Dedifferentiated amniotic fluid mesenchymal stem cell (primary cell): ENCODE results near the gene FAP.

Source experiments
- DNase-seq: peaks from one replicate; pipeline ENCODE4 v3.0.0-alpha.2; 2016; ENCODE audit errors: extremely low spot score

FAP gene, protein sequence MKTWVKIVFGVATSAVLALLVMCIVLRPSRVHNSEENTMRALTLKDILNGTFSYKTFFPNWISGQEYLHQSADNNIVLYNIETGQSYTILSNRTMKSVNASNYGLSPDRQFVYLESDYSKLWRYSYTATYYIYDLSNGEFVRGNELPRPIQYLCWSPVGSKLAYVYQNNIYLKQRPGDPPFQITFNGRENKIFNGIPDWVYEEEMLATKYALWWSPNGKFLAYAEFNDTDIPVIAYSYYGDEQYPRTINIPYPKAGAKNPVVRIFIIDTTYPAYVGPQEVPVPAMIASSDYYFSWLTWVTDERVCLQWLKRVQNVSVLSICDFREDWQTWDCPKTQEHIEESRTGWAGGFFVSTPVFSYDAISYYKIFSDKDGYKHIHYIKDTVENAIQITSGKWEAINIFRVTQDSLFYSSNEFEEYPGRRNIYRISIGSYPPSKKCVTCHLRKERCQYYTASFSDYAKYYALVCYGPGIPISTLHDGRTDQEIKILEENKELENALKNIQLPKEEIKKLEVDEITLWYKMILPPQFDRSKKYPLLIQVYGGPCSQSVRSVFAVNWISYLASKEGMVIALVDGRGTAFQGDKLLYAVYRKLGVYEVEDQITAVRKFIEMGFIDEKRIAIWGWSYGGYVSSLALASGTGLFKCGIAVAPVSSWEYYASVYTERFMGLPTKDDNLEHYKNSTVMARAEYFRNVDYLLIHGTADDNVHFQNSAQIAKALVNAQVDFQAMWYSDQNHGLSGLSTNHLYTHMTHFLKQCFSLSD

GRCh38 chr2:162243294-162243693 lies at the start of gene FAP:
FAP (minus strand) TSS chr2:162243445; CDS start chr2:162243327, 118 bp downstream.
- DNase-seq, result peak; percentile 93

- no peak for DNase-seq
Observed at GRCh38 chr2:162291748-162292147, 48.5 kb upstream of the FAP start.

DNA sequence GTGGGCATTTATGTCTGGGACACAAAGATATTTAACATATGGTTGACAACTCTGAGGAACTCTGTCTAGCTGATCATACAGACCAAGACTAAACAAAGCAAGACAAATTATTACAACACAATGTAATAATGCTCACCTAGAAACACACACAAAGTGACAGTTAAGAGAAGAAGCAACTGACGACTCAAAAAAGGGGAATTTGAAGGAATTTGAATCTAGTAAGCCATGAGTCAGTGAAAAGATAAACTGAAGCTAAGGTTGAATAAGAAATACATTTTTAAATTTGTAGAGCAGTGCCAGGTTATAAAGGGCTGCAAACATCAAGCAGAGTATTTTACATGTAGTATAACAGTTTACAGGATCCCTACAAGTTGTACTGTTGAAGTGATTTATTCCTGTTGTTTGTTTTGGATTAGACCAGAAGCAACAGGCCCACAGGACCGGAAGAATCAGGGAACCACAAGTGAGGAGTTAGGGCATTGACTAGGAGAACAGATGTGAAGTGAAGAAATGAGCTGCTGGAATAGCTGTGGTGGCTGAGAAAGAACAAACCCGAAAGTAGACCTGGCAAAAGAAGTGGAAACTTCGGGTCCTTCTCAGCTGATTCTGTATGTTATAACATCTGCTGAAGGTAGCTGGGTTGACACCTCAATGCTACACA lies 39.6 kb upstream of the FAP start:
- no peak for DNase-seq

- DNase-seq, result no peak
Observed at GRCh38 chr2:162280654-162281053, 37.4 kb upstream of the FAP start.

- DNase-seq, result no peak
Observed at GRCh38 chr2:162277381-162277780, 34.1 kb upstream of the FAP start.

DNA sequence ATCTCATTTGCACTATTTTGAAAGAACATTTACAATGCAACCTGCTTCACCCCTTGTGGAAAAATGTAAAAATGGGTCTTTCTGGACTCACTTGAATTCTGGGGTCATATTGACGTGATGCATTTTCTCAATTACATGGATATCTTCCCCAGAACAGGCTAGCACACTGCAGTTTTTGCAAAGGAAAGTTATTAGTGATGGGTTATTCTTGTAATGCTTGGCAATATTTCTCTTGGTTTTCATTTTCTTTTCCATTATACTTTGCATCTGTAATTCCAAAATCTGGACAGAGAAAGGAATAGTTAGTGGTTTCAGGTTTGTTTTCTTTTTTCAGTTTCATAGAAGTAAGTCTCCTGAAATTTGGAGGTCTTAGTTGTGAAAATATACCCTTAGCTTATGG lies 24.8 kb upstream of the FAP start:
- no peak for DNase-seq

DNA sequence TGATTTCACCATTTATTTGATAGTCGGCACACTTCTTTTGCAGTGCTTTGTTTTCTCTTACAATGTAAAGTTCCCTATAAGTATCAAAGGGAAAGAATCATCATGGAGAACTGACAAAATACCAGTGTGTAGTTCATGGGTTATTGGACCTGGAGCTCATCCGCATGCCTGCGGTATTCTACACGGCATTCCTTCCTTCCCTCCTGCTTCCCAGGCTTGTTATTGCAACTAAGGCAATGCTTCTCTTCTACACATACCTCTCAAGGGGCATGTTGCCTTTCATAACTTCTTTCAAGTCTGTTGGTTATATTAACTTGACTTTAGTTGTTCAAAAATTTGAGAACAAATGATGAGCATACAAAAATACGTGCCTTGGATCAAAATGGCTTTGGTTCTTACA lies 24.3 kb upstream of the FAP start:
- DNase-seq, result no peak

DNA sequence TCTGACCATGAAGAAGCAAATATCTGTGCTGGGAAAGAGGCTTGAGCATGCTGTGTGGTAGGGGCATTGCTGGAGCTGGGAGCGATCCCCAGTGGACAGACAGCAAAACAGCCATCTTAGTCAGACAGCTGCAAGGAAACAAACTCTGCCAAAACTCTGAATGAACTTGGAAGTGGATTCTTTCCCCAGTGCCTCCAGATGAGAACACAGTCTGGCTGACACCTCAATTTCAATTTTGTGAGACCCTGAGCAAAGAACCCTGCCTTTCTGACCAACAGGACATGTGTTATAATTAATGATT lies 23.2 kb upstream of the FAP start:
- DNase-seq, result no peak

- DNase-seq, result no peak
Observed at GRCh38 chr2:162265666-162266459, 22.6 kb upstream of the FAP start.

DNA sequence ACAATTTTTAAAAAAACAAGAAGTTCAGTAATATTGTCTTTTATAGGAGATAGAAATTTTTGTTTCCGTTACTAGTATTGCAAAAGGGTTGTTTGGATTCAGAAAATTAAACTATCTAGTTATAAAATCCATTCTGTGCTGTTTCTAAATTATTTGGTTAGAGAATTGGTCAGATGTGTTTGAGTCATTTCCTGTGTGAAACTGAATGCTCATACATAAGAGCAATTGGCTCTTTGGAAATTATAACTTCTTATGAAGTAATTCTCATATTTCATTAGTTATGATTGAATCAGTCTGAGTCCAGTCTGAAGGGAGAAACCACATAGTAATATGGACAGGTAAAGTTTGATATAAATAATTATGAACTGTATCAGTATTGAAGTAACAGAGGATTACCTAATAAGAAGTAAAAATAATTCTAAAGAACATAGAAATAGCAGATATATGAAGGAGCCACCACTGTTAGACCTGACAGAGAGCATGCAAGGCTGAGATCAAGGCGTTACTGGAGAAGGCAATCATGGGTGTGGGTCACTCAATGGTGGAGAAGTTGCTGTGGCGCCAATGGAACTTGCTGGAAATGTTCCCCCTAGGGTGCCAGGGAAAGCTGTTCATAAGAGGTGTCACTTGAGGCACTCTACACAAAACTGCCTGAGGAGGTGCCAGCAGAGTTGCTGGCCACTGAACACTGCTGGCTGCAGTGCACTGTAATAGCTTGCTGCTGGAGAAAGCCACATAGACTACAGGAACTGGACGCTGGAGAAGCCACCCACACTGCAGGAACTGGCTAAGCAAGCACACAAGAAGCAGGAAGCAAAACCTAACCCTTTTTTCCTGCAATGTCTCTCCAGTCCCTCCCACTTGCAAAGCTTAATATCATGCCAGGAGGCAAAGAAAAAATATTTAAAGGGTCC lies 18.0 kb upstream of the FAP start:
- peak; percentile 31 for DNase-seq

- no peak for DNase-seq
Observed at GRCh38 chr2:162258686-162259085, 15.4 kb upstream of the FAP start.

GRCh38 chr2:162258169-162258568 lies 14.9 kb upstream of the FAP start:
- DNase-seq, result no peak

DNA sequence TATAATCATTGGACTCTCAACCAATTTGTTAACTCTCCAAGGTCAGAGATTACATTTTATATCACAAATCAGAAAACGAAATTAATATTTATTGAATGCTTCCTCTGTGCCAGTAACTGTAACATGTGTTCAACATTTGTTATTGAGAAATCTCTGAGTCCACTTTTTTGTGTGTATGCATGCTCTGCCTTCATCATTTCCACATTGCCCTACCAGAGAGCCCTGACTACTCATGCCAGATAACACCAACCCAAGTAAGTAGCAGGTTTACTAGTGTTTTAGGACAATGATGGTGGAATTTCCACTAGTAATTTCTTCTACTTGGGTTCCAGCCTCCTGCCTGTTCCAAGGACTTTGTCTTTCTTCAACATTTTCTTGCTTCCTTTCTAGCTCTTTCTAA lies 14.2 kb upstream of the FAP start:
- no peak for DNase-seq

GRCh38 chr2:162256591-162256991 lies 13.3 kb upstream of the FAP start:
- peak; percentile 55 for DNase-seq

DNA sequence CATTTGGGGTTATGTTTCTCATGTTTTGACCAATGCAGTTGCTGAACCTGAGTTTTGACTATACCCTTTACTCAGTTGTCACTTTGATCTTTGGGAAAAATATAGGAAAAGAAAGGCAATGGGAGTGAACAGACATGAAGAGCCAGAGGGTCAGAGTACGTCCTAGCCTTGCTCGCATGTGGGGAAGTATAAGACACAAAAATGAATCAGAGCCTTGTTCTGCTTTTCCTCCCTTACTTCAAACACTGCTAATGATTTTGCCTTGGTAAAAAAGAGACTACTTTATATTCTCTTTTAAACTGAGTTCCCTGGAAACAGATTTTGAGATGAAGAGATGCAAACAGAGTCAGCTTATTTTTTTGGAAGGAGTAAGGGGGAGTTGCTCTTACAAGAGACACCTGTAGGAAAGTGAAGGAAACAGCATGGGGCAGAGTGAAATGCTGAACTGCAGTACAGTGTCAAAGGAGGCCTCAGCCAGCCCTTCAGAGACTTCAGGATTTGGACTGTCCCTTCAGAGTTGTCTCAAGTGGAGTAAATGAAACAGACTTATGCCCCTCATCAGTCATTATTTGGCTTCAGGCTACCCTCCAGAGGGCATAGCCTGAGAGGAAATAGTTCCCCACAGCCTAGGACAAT lies 11.1 kb upstream of the FAP start:
- DNase-seq, result no peak

DNA sequence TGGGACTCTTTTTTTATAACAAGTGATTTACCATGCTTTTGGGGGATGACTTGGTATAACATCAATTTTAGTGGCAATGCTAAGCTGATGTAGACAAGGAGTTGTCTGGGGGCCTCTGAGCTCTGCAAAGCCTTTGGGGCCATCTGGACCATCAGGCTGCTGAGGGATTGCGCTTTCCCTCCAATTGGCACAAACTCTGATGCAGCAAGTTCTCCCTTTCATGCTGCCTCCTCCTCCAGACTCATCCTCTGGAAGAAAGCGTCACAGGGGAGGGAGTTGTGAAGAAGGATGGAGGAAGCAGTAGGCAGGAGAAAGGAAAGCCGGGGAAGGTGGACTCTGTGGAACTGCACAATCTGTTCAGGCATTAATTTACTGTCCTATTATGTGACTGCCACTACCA lies 10.2 kb upstream of the FAP start:
- DNase-seq, result no peak

GRCh38 chr2:162252153-162252552 lies 8.9 kb upstream of the FAP start:
- no peak for DNase-seq

- DNase-seq, result peak; percentile 40
Observed at GRCh38 chr2:162245781-162246180, 2.5 kb upstream of the FAP start.

GRCh38 chr2:162245061-162245460 lies 1.8 kb upstream of the FAP start:
- no peak for DNase-seq

DNA sequence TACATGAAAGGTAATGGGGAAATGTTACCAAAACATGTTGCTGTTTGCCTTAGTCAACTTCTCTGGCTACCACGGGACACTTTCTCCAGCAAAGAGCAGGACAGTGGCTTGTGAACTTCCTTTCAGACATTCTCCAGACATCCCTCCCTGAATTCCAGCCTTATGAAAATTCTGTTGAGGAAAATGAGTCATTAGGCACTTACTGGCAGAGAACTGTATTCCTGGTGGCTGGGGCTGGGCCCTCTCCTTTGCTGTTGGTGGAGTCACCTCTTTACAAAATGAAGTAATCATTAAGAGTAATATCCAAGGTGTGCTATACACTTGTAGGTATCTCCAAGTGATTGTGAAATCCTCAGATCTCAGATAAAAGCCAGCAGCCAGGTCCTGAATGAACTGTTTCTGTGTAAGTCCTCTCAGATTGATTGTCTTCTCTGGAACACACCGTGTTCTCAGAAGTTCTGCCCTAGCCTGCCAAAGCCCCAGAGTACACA lies 1.3 kb upstream of the FAP start:
- peak; percentile 86 for DNase-seq
